Measurements from ENCODE around the gene FLT3LG.

FLT3LG gene

DNA sequence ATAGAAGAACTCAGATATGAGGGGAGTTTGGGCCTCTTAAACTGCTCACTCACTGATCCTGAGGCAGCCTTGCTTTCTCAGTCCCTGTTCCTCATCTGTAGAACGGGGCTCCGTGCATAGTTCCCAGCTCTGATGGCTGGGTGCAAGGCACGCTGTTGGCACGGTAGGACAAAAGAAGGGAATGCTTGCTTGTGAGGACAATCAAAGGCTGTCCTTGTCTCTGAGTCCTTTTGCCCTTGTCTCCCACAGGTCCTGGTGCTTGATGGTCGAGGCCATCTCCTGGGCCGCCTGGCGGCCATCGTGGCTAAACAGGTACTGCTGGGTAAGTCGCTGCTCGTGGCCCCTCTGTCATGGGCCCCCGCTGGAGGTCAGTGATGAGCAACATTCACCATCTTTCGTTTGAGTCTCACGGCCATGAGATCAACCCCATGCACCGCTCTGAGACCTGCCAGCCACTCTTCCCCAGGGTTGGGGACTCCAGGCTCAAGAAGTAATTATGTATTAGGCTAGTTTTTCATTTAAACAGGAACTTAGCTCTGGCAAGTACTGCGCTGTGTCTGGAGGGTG is 15.7 kb downstream of the FLT3LG start:
- DNase-seq = peak; percentile 82

DNA sequence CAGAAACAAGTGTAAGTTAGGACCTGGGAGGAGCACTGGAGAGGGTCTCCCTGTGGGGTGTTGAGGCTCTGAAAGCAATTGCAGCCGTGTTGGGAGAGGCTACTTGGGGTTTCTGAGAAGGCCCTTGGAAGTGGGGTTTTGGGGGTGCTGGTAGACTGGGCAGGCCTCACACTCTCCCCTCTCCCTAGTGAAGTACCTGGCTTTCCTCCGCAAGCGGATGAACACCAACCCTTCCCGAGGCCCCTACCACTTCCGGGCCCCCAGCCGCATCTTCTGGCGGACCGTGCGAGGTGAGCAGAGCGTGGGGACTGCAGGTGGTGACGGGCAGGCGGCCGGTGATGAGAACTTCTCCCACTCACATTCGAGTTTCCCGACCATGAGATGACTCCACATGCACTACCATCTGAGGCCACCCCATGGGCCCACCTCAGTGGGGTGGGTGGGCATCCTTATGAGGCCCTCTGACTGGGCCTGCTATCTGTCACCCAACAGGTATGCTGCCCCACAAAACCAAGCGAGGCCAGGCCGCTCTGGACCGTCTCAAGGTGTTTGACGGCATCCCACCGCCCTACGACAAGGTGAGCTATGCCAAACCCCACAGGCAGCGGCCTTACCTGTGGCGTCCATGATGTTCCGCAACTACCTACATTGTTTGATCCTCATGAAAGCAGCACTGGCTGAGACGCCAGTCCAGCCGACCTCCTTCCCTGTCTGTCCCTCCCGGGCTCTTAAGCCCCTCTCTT is 16.4 kb downstream of the FLT3LG start:
- peak; percentile 75 for DNase-seq

GRCh38 chr19:49491030-49491803 is 17.2 kb downstream of the FLT3LG start:
- peak; percentile 68 for DNase-seq

GRCh38 chr19:49491804-49492572 is 18.0 kb downstream of the FLT3LG start:
- DNase-seq = peak; percentile 77

DNA sequence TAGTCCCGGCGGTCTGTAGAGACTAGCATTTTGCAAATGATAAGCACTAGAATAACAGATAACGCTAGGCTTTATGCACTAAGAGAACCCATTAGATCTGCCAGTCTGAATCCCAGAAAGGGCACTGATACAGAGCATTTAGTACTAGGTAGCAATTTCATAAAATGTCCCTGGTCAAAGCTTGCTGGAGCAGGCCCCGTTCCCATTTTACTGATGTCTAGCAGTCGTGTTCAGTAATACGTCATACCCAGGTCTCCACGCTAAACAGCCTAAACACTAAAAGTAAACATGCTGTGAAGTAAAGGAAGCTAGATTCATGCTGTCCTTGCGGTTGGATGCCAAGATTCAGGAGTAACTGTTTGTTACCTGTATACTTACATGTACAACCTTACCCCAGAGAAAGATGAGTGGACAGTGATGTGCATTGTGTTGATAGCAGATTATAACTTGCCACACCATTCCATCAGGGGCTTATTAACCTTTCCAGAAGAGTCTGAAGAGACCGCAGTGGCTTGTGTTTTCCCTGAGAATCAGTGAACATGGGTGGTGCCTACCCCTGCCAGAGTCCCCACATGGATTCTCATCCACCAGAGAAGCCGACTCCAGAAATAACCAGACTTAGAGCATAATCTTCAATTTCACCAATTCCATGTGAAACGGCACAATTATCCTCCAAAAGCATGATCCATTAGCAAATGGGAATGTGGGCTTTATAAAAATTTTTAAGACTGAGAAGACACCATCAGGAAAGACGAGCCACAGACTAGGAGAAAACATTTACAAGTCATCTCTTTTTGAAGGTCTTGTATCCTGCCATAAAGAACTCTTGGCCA is 18.8 kb downstream of the FLT3LG start:
- DNase-seq = peak; percentile 80

DNA sequence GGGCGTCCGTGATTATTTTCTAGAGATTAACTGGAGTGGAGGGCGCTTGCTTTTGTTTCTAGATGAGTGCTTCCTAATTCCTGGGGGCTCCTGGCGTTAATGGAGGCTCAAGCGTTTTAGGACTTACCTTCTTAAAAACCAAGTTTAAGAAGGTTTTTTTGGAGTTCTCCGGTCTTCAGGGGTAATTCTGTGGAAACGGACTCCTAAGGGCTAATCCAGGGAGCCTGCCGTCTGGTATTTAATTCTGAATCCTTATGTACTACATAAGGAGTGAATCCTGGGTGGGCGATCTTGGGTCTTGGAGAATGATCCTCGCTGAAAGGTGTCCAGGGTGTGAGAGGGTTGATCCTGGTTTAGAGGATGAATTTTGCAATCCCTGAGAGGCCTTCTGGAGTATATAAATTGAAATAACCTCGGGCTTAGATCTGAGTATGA is 22.6 kb downstream of the FLT3LG start:
- no peak for DNase-seq

GRCh38 chr19:49497047-49497788 is 23.2 kb downstream of the FLT3LG start:
- DNase-seq = peak; percentile 85

GRCh38 chr19:49497789-49498103 is 23.7 kb downstream of the FLT3LG start:
- peak; percentile 69 for DNase-seq

DNA sequence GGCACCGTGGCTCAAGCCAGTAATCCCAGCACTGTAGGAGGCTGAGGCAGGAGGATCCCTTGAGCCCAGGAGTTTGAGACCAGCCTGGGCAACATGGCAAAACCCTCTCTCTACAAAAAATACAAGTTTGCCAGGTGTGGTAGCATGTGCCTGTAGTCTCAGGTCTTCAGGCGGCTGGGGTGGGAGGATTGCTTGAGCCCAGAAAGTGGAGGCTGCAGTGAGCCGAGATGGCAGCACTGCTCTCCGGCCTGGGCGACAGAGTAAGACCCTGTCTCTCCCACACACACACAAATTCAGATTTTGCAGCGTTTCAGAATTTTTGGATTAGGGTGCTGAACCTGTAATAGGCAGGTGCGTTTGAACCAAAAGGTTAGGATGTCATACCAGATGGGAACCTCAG is 24.5 kb downstream of the FLT3LG start:
- no peak for DNase-seq

DNA sequence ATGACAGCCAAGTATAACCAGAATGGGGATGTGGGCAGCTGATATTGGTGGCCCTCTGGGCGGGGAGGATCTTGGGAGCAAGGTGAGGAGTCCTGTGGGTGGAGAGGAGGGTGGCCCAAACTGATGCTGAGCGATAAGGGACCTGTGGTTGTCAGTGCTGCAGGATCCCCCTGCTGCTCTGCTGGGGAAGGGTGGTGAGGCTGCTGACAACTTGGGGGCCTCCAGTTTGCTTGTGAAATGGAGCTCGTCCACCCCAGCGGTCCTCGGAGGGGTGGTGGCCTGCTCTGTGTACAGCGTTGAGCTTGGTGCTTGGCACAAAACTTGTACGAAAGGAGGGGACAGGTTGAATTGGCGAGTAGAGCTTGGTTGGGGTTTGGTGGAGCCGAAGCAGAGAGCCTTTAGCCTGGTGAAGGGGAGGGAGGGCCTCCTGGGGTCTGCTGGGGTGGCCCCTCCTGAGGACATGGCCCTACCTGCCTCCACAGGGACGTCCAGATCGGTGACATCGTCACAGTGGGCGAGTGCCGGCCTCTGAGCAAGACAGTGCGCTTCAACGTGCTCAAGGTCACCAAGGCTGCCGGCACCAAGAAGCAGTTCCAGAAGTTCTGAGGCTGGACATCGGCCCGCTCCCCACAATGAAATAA is 25.1 kb downstream of the FLT3LG start:
- DNase-seq = peak; percentile 74

DNA sequence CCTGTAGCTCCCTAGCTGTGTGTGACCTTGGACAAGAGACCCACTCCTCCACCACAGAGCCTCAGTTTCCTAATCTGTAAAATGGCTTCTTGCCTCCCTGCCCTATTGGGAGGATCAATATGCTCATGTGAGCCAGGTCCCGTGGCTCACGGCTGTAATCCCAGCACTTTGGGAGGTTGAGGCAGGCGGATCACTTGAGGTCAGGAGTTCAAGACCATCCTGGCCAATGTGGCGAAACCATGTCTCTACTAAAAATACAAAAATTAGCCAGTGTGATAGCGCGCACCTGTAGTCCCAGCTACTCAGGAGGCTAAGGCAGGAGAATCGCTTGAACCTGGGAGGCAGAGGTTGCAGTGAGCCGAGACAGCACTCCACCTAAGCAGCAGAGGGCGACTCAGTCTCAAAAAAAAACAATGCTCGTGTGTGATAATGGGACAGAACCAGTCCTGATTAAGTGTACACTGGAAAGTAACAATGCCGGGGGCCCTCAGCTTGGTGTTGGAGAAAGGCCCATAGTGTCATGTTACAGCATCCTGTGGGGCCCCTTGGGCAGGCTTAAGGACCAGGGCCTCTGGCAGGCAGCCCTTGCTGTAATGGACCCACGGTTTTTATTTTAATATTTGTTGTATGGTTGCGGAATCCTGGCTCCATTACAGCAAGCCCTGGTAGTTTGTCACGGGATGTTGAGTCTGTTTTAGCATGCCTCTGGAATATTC is 29.0 kb downstream of the FLT3LG start:
- peak; percentile 69 for DNase-seq

GRCh38 chr19:49503582-49503962 is 29.6 kb downstream of the FLT3LG start:
- DNase-seq = no peak

DNA sequence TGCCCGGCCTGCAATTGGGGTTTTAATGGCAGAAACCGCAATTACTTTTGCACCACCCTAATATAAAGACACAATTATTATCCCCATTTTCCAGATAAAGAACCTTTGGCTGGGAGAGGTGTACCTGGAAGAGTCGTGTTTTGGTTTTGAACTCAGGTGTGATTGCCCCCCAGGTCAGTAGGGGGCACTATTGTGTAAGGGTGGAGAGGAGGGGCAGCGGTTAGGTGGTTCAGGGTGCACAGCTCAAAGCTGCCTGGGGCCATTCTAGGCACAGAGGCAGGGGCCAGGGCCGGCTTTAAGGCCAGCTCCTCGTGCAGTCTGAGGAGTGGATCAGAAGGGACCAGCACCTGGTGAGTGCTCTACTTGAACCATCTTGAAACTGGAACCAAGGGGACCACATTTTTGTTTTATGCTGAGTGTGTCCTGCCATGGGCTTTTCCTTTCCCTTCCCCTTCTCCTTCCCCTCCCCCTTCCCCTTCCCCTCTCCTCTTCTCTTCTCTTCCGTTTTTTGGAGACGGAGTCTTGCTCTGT is 32.6 kb downstream of the FLT3LG start:
- peak; percentile 89 for DNase-seq

DNA sequence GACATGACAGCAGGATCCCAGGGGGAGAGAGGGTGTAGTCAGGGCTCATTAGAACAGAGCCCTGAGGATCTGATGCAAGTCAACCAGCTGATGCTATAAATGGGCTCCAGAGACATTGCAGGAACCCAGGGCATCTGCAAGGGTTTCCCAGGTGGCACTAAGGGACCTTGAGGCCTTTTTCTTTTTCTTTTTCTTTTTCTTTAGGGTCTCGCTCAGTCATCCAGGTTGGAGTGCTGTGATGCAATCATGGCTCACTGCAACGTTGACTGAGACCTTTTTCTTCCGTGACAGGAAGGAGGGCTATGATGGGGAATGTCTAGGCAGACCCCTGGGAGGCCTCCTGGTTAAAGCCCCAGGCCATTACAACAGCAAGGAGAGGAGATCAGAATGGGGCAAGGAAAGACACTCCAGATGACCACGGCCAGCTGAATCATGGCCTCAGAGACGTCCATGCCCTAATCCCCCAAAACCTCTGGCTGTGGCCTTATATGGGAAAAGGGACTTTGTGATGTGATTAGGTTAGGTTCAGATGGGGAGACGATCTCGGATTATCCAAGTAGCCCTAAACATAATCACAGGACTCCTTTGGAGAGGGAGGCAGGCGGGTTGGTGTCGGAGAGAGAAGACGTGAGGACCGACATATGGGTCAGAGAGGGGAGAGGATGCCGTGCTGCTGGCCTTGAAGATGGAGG is 33.9 kb downstream of the FLT3LG start:
- no peak for DNase-seq

GRCh38 chr19:49512970-49513745 is 39.1 kb downstream of the FLT3LG start:
- peak; percentile 73 for DNase-seq

DNA sequence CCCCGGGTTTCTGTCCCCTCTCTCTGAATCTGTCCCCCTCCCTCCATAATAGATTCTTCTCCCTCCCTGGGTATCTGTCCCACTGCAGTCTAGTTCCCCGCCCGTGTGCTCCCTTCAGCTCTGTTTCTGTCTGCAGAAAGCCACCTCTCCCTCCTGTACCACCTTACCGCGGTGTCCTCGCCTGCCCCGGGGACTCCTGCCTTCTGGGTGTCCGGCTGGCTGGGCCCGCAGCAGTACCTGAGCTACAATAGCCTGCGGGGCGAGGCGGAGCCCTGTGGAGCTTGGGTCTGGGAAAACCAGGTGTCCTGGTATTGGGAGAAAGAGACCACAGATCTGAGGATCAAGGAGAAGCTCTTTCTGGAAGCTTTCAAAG is 39.7 kb downstream of the FLT3LG start:
- DNase-seq = no peak

- DNase-seq = no peak
Observed at GRCh38 chr19:49514151-49514550, 40.1 kb downstream of the FLT3LG start.

GRCh38 chr19:49515767-49516166 is 41.8 kb downstream of the FLT3LG start:
- no peak for DNase-seq

DNA sequence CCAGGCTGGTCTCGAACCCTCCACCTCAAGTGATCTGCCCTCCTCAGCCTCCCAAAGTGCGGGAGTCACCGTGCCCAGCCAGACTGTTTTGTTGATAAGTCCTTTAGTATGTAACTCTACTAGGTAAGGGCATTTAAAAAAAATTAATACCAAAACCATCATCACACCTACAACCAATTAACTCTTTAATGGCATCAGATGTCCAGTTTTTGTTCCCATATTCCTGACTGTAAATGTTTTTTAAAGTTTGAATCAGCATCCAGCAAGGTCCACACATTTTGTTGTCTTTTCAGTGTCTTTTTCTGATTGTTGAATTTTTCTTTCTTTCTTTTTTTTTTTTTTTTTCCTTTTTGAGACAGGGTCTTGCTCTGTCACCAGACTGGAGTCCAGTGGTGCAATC is 44.0 kb downstream of the FLT3LG start:
- DNase-seq = no peak
